Measurements from ENCODE around the gene BRWD1. TPM values are rescaled to one million over a fixed set of nuclear protein-coding genes. Genes with fewer than 3 reads are reported as not detected.

BRWD1 gene
- total RNA-seq, 1 experiment from 2014 or later = 53.3 TPM

DNA sequence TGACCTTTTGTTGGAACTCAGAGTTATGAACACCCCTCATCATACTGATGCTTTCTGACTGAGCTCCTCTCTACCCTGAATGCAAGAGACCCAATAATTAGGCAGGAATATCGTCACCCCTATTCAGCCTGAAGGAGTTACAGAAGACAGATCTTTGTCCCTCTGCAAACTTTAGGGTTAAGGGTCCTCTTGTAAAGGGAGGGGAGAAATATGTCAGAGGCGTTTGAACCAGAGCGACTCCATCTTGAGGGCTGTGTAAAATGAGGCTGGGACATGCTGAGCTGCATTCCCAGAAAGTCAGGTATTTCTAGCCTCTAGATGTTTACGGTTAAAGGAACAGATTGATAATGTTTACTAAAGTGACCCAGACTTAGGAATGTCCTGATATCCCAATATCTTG lies 46.0 kb upstream of the BRWD1 start:
- H3K9me3 Mint-ChIP-seq = no peaks in the 10 kb centered on the region
- no peak overlapping the region for H3K4me3 Mint-ChIP-seq
- no peaks in the 10 kb centered on the region for H3K36me3 Mint-ChIP-seq
- DNase-seq (ENCODE audit: low spot score) = no peak
- no peaks in the 10 kb centered on the region for H3K4me1 Mint-ChIP-seq
- ATAC-seq = no peak
- H3K27ac Mint-ChIP-seq = no peak overlapping the region
- H3K27me3 Mint-ChIP-seq (ENCODE audit: low read depth) = no peaks in the 10 kb centered on the region
- ChIA-PET CTCF (no interaction called here), POLR2A (no interaction called here)
- TF ChIP-seq, protein P1, sequence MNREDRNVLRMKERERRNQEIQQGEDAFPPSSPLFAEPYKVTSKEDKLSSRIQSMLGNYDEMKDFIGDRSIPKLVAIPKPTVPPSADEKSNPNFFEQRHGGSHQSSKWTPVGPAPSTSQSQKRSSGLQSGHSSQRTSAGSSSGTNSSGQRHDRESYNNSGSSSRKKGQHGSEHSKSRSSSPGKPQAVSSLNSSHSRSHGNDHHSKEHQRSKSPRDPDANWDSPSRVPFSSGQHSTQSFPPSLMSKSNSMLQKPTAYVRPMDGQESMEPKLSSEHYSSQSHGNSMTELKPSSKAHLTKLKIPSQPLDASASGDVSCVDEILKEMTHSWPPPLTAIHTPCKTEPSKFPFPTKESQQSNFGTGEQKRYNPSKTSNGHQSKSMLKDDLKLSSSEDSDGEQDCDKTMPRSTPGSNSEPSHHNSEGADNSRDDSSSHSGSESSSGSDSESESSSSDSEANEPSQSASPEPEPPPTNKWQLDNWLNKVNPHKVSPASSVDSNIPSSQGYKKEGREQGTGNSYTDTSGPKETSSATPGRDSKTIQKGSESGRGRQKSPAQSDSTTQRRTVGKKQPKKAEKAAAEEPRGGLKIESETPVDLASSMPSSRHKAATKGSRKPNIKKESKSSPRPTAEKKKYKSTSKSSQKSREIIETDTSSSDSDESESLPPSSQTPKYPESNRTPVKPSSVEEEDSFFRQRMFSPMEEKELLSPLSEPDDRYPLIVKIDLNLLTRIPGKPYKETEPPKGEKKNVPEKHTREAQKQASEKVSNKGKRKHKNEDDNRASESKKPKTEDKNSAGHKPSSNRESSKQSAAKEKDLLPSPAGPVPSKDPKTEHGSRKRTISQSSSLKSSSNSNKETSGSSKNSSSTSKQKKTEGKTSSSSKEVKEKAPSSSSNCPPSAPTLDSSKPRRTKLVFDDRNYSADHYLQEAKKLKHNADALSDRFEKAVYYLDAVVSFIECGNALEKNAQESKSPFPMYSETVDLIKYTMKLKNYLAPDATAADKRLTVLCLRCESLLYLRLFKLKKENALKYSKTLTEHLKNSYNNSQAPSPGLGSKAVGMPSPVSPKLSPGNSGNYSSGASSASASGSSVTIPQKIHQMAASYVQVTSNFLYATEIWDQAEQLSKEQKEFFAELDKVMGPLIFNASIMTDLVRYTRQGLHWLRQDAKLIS (CRISPR knock-in tag; IDR thresholded peaks at IDR 0.05; ENCODE audit: borderline replicate concordance) = no peak
- TF ChIP-seq KAT7 (CRISPR knock-in tag; IDR thresholded peaks at IDR 0.05; ENCODE audit: borderline replicate concordance) (no peak), ATF6 (CRISPR knock-in tag; IDR thresholded peaks at IDR 0.05) (no peak), NFE2L1 (CRISPR knock-in tag; IDR thresholded peaks at IDR 0.05) (no peak), E2F5 (CRISPR knock-in tag; IDR thresholded peaks at IDR 0.05) (no peak)
- TF ChIP-seq, protein P2, sequence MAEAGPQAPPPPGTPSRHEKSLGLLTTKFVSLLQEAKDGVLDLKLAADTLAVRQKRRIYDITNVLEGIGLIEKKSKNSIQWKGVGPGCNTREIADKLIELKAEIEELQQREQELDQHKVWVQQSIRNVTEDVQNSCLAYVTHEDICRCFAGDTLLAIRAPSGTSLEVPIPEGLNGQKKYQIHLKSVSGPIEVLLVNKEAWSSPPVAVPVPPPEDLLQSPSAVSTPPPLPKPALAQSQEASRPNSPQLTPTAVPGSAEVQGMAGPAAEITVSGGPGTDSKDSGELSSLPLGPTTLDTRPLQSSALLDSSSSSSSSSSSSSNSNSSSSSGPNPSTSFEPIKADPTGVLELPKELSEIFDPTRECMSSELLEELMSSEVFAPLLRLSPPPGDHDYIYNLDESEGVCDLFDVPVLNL (CRISPR knock-in tag; IDR thresholded peaks at IDR 0.05; ENCODE audit: borderline replicate concordance, low read depth) = no peak

DNA sequence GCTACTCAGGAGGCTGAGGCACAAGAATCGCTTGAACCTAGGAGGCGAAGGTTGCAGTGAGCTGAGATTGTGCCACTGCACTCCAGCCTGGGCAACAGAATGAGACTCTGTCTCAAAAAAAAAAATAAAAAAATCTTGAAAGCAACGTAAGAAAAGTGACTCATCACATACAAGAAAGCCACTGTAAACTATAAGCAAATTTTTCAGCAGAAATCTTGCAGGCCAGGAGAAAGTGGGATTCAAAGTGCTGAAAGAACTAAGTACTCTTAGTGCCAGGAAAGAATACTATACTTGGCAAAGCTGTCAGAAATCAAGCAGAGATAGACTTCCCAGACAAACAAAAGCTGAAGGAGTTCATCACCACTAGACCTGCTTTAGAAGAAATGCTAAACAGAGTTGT lies 39.9 kb upstream of the BRWD1 start:
- no peak for TF ChIP-seq ZNF263 (CRISPR knock-in tag; IDR thresholded peaks at IDR 0.05; ENCODE audit: low read depth)
- no peak for DNase-seq (ENCODE audit: low spot score)
- ATAC-seq = no peak
- Mint-ChIP-seq H3K4me1 (peaks cover 17% of the 10 kb centered on the region), H3K27ac (no peak overlapping the region), H3K9me3 (peaks cover 7% of the 10 kb centered on the region; the same call in 1 of the 2 replicates), H3K27me3 (ENCODE audit: low read depth) (no peaks in the 10 kb centered on the region), H3K36me3 (no peaks in the 10 kb centered on the region), H3K4me3 (no peak overlapping the region)
- POLR2A ChIA-PET = no interaction called here
- CTCF ChIA-PET = no interaction called here

DNA sequence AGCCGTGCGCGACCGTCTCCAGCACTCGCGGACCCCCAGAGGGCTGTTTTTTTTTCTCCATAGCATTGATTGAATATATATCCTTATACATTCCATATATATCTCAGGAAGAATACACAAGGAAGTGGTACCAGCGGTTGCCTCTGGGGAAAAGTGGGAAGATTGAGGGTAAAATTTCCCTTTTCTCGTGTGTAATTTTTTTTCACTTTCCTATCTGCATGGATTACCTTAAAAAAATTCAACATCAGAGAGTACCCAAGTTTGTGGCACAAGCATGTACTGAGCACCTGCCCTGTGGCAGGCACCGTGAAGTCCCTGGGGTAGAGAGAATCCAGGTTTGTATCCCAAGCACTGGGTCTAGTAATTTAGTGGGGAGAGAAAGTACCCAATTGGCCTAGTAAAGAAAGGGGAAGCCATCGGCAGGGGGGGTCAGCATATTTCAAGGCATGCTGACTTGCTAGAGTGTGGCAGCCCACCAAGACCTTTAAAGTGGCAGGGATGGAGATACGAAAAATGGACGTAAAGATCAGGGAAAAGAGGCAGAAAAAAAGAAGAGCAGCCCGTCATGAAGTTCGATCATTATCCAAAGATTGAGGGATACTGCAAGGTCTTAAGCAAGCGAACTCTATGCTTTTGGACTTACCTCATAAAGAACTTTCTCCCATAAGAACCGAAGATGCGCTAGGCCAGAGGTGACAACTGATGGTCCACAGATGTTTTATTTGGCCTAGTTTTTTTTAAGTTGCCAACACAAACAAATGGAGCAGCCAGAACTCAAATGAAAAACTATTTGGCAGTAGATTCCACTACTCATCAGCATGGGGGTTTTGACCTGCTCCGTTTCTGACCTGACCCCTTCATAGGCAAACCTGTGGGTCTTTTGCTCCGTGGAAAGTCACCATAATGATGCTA lies 36.9 kb upstream of the BRWD1 start:
- POLR2A ChIA-PET = interaction anchor here (0.7 to 2.6 kb wide), 3 partner anchors 30 to 46 kb away, joined by 10 to 17 read pairs (median 16); a partner anchor contains a TSS
- DNase-seq (ENCODE audit: low spot score) (no peak), ATAC-seq (no peak)
- CTCF ChIA-PET = no interaction called here
- TF ChIP-seq SMAD4 (CRISPR knock-in tag; IDR thresholded peaks at IDR 0.05) (no peak), NR3C1 (CRISPR knock-in tag; conservative IDR thresholded peaks at IDR 0.05; ENCODE audit: low read depth) (no peak), JUN (CRISPR knock-in tag; IDR thresholded peaks at IDR 0.05) (no peak), ZNF121 (CRISPR knock-in tag; IDR thresholded peaks at IDR 0.05) (no peak), TEAD4 (CRISPR knock-in tag; IDR thresholded peaks at IDR 0.05) (no peak), ELF4 (CRISPR knock-in tag; IDR thresholded peaks at IDR 0.05; ENCODE audit: low read depth) (no peak), NR1H2 (CRISPR knock-in tag; IDR thresholded peaks at IDR 0.05) (no peak), ETV6 (CRISPR knock-in tag; IDR thresholded peaks at IDR 0.05) (no peak)
- TF ChIP-seq, protein P2 (CRISPR knock-in tag; IDR thresholded peaks at IDR 0.05; ENCODE audit: borderline replicate concordance, low read depth) = no peak
- TF ChIP-seq, protein P3, sequence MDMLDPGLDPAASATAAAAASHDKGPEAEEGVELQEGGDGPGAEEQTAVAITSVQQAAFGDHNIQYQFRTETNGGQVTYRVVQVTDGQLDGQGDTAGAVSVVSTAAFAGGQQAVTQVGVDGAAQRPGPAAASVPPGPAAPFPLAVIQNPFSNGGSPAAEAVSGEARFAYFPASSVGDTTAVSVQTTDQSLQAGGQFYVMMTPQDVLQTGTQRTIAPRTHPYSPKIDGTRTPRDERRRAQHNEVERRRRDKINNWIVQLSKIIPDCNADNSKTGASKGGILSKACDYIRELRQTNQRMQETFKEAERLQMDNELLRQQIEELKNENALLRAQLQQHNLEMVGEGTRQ (CRISPR knock-in tag; IDR thresholded peaks at IDR 0.05) = no peak
- Mint-ChIP-seq H3K27ac (peak overlapping the region; percentile 99), H3K36me3 (peaks cover 24% of the 10 kb centered on the region), H3K4me1 (peaks cover 39% of the 10 kb centered on the region), H3K27me3 (ENCODE audit: low read depth) (no peaks in the 10 kb centered on the region), H3K9me3 (peaks cover 7% of the 10 kb centered on the region; the same call in 1 of the 2 replicates), H3K4me3 (peak overlapping the region; percentile 94)

Measured in WTC11 (cell line).